DND-41 (cell line): Measurements from ENCODE around the gene PPP6R1.

ENCODE experiments used
- CTCF ChIP-seq: IDR thresholded peaks from 2 replicates; pipeline ENCODE4 v1.5.1; 2012; ENCODE audit warnings: borderline replicate concordance, low read length, moderate library complexity, mild to moderate bottlenecking; ENCODE audit not compliant: poor library complexity, severe bottlenecking; ENCODE audit errors: extremely low read depth
- EZH2 ChIP-seq: IDR thresholded peaks from 3 replicates; pipeline ENCODE4 v1.6.1; 2012; ENCODE audit warnings: borderline replicate concordance, low read depth, mild to moderate bottlenecking, moderate library complexity, low read length, inconsistent platforms; ENCODE audit not compliant: severe bottlenecking

DNA sequence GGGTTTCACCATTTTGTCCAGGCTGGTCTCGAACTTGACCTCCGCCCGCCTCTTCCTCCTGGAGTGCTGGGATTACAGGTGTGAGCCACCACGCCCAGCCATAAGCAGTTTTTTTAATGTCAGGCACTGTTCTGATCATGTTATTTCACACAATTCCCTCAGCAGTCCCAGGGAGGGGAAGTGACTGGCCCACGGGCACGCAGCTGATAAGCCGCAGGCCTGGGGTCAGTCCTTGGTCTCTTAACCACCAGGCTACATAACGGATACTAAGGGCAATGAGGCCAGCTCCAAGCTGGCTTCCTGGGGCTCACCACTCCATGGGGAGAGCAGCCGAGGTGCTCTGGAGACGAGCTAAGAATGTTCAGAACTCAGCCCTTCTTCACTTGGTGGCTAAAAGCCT is 38.5 kb upstream of the PPP6R1 start:
- TF ChIP-seq CTCF (no peak), EZH2 (no peak)
